Heart left ventricle (tissue), 16 donors: Measurements from ENCODE around the gene ADAMTSL2. TPM values are rescaled to one million over a fixed set of nuclear protein-coding genes. Genes with fewer than 3 reads are reported as not detected.

Experiments
- ATAC-seq, 4 donors: fragments of 200-7000 bp; cut with Tn5 transposase; one replicate each; pipeline ENCODE4 v1.9.1; 2020 to 2022; ENCODE audit warnings: moderate library complexity in 4 of 4, mild to moderate bottlenecking in 3 of 4, moderate number of reproducible peaks in 1 of 4
- DNase-seq, 5 donors: peaks; one replicate each; pipeline ENCODE4 v3.0.0-alpha.2; 2020
- H3K27ac ChIP-seq, 12 donors: fragments of 200-600 bp; sonication (generic) in 4 of 12; one replicate each; pipeline versions ENCODE4 v1.5.0 to v1.8.0; 2016 to 2022; ENCODE audit warnings: mild to moderate bottlenecking in 2 of 12
- H3K27me3 ChIP-seq, 9 donors: fragments of 200-600 bp; sonication (generic) in 2 of 9; one replicate each; pipeline versions ENCODE4 v1.5.1 to v1.8.0; 2016 to 2022; ENCODE audit warnings: mild to moderate bottlenecking in 3 of 9
- H3K36me3 ChIP-seq, 9 donors: fragments of 200-600 bp; sonication (generic) in 2 of 9; one replicate each; pipeline versions ENCODE4 v1.5.0 to v1.8.0; 2018 to 2022; ENCODE audit warnings: mild to moderate bottlenecking in 2 of 9
- H3K4me1 ChIP-seq, 12 donors: fragments of 200-600 bp; sonication (generic) in 4 of 12; one replicate each; pipeline versions ENCODE4 v1.5.0 to v1.8.0; 2016 to 2022; ENCODE audit warnings: mild to moderate bottlenecking in 3 of 12
- H3K4me3 ChIP-seq, 12 donors: fragments of 200-600 bp; sonication (generic) in 4 of 12; one replicate each; pipeline versions ENCODE4 v1.5.0 to v1.8.0; 2017 to 2022; ENCODE audit warnings: mild to moderate bottlenecking in 9 of 12, moderate library complexity in 4 of 12
- H3K9me3 ChIP-seq, 12 donors: fragments of 200-600 bp; sonication (generic) in 4 of 12; one replicate each; pipeline versions ENCODE4 v1.5.0 to v1.8.0; 2016 to 2022; ENCODE audit warnings: mild to moderate bottlenecking in 1 of 12
- CTCF ChIP-seq, 12 donors: fragments of 200-600 bp; sonication (generic) in 4 of 12; IDR thresholded peaks; one replicate each; pipeline versions ENCODE4 v1.5.0 to v1.8.0; 2018 to 2022; ENCODE audit warnings: antibody characterized with exemption in 12 of 12, mild to moderate bottlenecking in 5 of 12
- POLR2A ChIP-seq, 2 donors: fragments of 450-650 bp; IDR thresholded peaks; one replicate each; pipeline ENCODE4 v1.6.1; 2017; ENCODE audit warnings: antibody characterized with exemption in 2 of 2, mild to moderate bottlenecking in 2 of 2, moderate library complexity in 2 of 2
- WGBS, 4 donors: extraction: QIAGEN DNeasy Blood & Tissue Kit in 2 of 4; methylation state at CpG; one replicate each; pipeline versions ENCODE4 v1.1.5 to v1.1.7; 2013 to 2018; 5-methylcytosine and 5-hydroxymethylcytosine counted together
- intact Hi-C, 10 donors: fragments of 100-400 bp; cut with DNase I; formaldehyde crosslinking; loops; one replicate each; pipeline versions ENCODE4 v1.11.1 to v1.14.2; 2022
- polyA plus RNA-seq, 2 donors: library from polyadenylated mRNA; stranded (reverse); fragments of 200-250 nt; gene quantifications; one replicate each; pipeline ENCODE4 v1.2.3, GENCODE V29; 2013
- total RNA-seq, 9 donors: library from RNA; depleted of rRNA in 2 of 9; stranded (reverse); fragments of >200 nt in 2 of 9; fragmentation: NEBNext Ultra II Directional in 3 of 9; extraction: Animal tissue kit (Norgen Biotek cat#: 25700) in 3 of 9; gene quantifications; one replicate each; pipeline versions ENCODE4 v1.1.0 to v1.2.4, GENCODE V29; 2016 to 2023
- donor health status: ischemic (EF 13 %, LVEDD 7.1; RV severe dilation, severe dysfunction).
- donor health status: healthy with polysubstance abuse.
- donor health status: DM: no; HTN: yes; CAD: no.
- donor health status: DM: no; HTN: no; CAD: no.
- donor health status: ischemic (EF 25% LVEDD 6.9; RV normal size, moderate dysfunction).
- donor health status: ischemic (EF 25% LVEDD 5.7; RV mildly dilated, moderate dysfunction).
- donor health status: healthy.
- donor health status: DM: yes; HTN: yes; CAD: no.
- donor health status: ischemic (EF 35%, LVEDD 5.7; RV mildly dilated, moderate dysfunction).
- donor health status: nonischemic (EF 11% LVEDD 7.7; RV severe dilation, severe dysfunction).
- donor health status: DM: yes; HTN: yes; CAD: no.
- donor health status: PGD.
- donor health status: ischemic (EF 29% LVEDD 5.4; RV normal size, mild dysfunction).
- donor health status: nonischemic (EF 23%, LVEDD 6.1; RV moderate dilation, normal function).

The ADAMTSL2 gene
- total and polyA plus RNA-seq, 11 donors: 2.3 to 5.1 (median 3.7) TPM

- DNase-seq (no peak), ATAC-seq (no peak)
- TF ChIP-seq POLR2A (IDR thresholded peaks at IDR 0.05): no peak
- TF ChIP-seq CTCF (IDR thresholded peaks at IDR 0.05): no peak
- Histone ChIP-seq H3K36me3 (no peaks in the 10 kb centered on the region), H3K4me1 (peaks cover 0 to 9% (median 0%) of the 10 kb centered on the region in 12 donors), H3K27ac (no peak overlapping the region), H3K27me3 (peaks cover 16 to 91% (median 36%) of the 10 kb centered on the region in 9 donors), H3K4me3 (no peak overlapping the region), H3K9me3 (no peaks in the 10 kb centered on the region)
- intact Hi-C loops: loop anchor here in 1 of 10 donors (10.0 kb wide), 1 partner anchor 108 kb away; no protein-coding TSS in a partner anchor
- 54 to 73% (median 62%) methylated on average over 7 to 8 of the region's 8 CpGs for WGBS, 4 donors
Observed at GRCh38 chr9:133606708-133607025, 72.2 kb downstream of the ADAMTSL2 start.

DNA sequence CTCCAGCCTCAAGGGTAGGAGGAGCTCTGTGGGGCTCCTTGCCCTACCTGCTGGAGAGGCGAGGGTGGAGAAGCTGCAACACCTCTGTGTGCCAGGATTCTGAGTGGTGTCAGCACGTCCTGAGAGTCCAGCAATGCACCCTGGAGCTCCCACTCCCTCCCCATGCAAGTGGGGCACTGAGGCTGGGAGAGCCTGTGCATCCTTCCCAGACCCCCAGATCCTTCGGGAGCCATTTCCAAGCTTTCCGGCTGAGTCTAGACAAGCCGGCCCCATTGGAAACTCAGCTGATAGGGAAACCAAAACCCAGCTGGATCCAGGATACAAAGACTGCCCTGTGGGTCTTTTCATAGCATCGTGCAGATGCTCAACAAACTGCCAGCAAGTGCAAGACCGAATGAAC, 72.9 kb downstream of the ADAMTSL2 start:
- Histone ChIP-seq H3K36me3 (no peaks in the 10 kb centered on the region), H3K4me3 (no peak overlapping the region), H3K27ac (no peak overlapping the region), H3K4me1 (peaks cover 0 to 9% (median 0%) of the 10 kb centered on the region in 12 donors), H3K27me3 (peaks cover 16 to 88% (median 37%) of the 10 kb centered on the region in 9 donors), H3K9me3 (no peaks in the 10 kb centered on the region)
- 32 to 67% (median 47%) methylated on average over 4 to 7 of the region's 7 CpGs for WGBS, 4 donors
- intact Hi-C loops: loop anchor here in 1 of 10 donors (10.0 kb wide), 1 partner anchor 107 kb away; no protein-coding TSS in a partner anchor
- no peak for DNase-seq
- no peak for ATAC-seq
- TF ChIP-seq CTCF (IDR thresholded peaks at IDR 0.05) (no peak), POLR2A (IDR thresholded peaks at IDR 0.05) (no peak)

GRCh38 chr9:133607976-133608375, 73.5 kb downstream of the ADAMTSL2 start:
- Histone ChIP-seq H3K36me3 (no peaks in the 10 kb centered on the region), H3K4me3 (no peak overlapping the region), H3K27ac (no peak overlapping the region), H3K4me1 (peaks cover 0 to 9% (median 0%) of the 10 kb centered on the region in 12 donors), H3K27me3 (peaks cover 16 to 87% (median 42%) of the 10 kb centered on the region in 9 donors), H3K9me3 (no peaks in the 10 kb centered on the region)
- ATAC-seq (no peak), DNase-seq (no peak)
- 73 to 83% (median 78%) methylated on average over 5 to 8 of the region's 8 CpGs for WGBS, 4 donors
- intact Hi-C loops: loop anchor here in 1 of 10 donors (10.0 kb wide), 1 partner anchor 107 kb away; no protein-coding TSS in a partner anchor
- TF ChIP-seq CTCF (IDR thresholded peaks at IDR 0.05): no peak

- H3K9me3 ChIP-seq: no peaks in the 10 kb centered on the region
- no peak overlapping the region for H3K4me3 ChIP-seq
- TF ChIP-seq CTCF (IDR thresholded peaks at IDR 0.05) (no peak), POLR2A (IDR thresholded peaks at IDR 0.05) (no peak)
- peaks cover 13 to 87% (median 45%) of the 10 kb centered on the region in 9 donors for H3K27me3 ChIP-seq
- DNase-seq (no peak), ATAC-seq (no peak)
- WGBS, 4 donors: 78 to 80% (median 80%) methylated on average over 7 of the region's 7 CpGs
- intact Hi-C loops: loop anchor here in 1 of 10 donors (10.0 kb wide), 1 partner anchor 106 kb away; no protein-coding TSS in a partner anchor
- H3K4me1 ChIP-seq: peaks cover 0 to 9% (median 0%) of the 10 kb centered on the region in 12 donors
- H3K36me3 ChIP-seq: no peaks in the 10 kb centered on the region
- no peak overlapping the region for H3K27ac ChIP-seq
Observed at GRCh38 chr9:133608382-133608781, 73.9 kb downstream of the ADAMTSL2 start.
